KMS-11 (cell line): ENCODE measurements around the gene ATXN10.

Experiments used
- H2AFZ ChIP-seq: fragments of 200-600 bp; sonication (generic); 2 replicates; pipeline ENCODE4 v1.6.1; 2016; ENCODE audit warnings: antibody characterized with exemption, mixed run types, low read depth
- H3K27ac ChIP-seq: fragments of 200-600 bp; sonication (generic); 2 replicates; pipeline ENCODE4 v1.6.1; 2016; ENCODE audit warnings: mild to moderate bottlenecking, mixed run types
- H3K27me3 ChIP-seq: fragments of 200-600 bp; sonication (generic); 2 replicates; pipeline ENCODE4 v1.6.1; 2017; ENCODE audit warnings: mild to moderate bottlenecking, low read depth, mixed run types, moderate library complexity; ENCODE audit not compliant: insufficient read depth
- H3K36me3 ChIP-seq: fragments of 200-600 bp; sonication (generic); 2 replicates; pipeline ENCODE4 v1.6.1; 2017; ENCODE audit warnings: mild to moderate bottlenecking, mixed run types; ENCODE audit not compliant: insufficient read depth
- H3K4me1 ChIP-seq: fragments of 200-600 bp; sonication (generic); 2 replicates; pipeline ENCODE4 v1.6.1; 2016; ENCODE audit warnings: mild to moderate bottlenecking, low read depth, mixed run types; ENCODE audit not compliant: poor library complexity, severe bottlenecking
- H3K4me2 ChIP-seq: fragments of 200-600 bp; sonication (generic); 2 replicates; pipeline ENCODE4 v1.7.0; 2016; ENCODE audit warnings: mild to moderate bottlenecking, mixed run types
- H3K4me3 ChIP-seq: fragments of 200-600 bp; sonication (generic); IDR thresholded peaks from 2 replicates; pipeline ENCODE4 v1.6.1; 2017; ENCODE audit warnings: low read depth, low read length, mixed read lengths; ENCODE audit not compliant: insufficient read depth
- H3K79me2 ChIP-seq: fragments of 200-600 bp; sonication (generic); 2 replicates; pipeline ENCODE4 v1.6.1; 2016; ENCODE audit warnings: low read depth, mixed run types; ENCODE audit not compliant: insufficient read depth
- H3K9ac ChIP-seq: fragments of 200-600 bp; sonication (generic); 2 replicates; pipeline ENCODE4 v1.6.1; 2016; ENCODE audit warnings: mild to moderate bottlenecking, mixed run types
- H4K20me1 ChIP-seq: fragments of 200-600 bp; sonication (generic); 2 replicates; pipeline ENCODE4 v1.6.1; 2016; ENCODE audit warnings: mild to moderate bottlenecking, mixed run types; ENCODE audit not compliant: insufficient read depth
- CTCF ChIP-seq: fragments of 200-600 bp; sonication (generic); conservative IDR thresholded peaks from 2 replicates; pipeline ENCODE4 v1.6.1; 2017; ENCODE audit warnings: low read depth, mild to moderate bottlenecking, antibody characterized with exemption, low read length, moderate library complexity, mixed read lengths

ATXN10 gene

GRCh38 chr22:45672564-45673481 lies 1.2 kb downstream of the ATXN10 start:
- H3K36me3 ChIP-seq: no peaks in the 10 kb centered on the region
- H3K4me2 ChIP-seq: peak overlapping the region; percentile 92
- peaks cover 17% of the 10 kb centered on the region for H3K4me1 ChIP-seq
- H3K27ac ChIP-seq: peak overlapping the region; percentile 64
- H3K79me2 ChIP-seq: peaks cover 55% of the 10 kb centered on the region
- no peak for TF ChIP-seq CTCF
- H3K27me3 ChIP-seq: no peaks in the 10 kb centered on the region
- peak overlapping the region; percentile 35 for H3K4me3 ChIP-seq
- H3K9ac ChIP-seq: peak overlapping the region; percentile 97
- peak overlapping the region; percentile 89 for H2AFZ ChIP-seq
- H4K20me1 ChIP-seq: no peaks in the 10 kb centered on the region

GRCh38 chr22:45673482-45674175 lies 2.0 kb downstream of the ATXN10 start:
- Histone ChIP-seq H3K27me3 (no peaks in the 10 kb centered on the region), H3K27ac (no peak overlapping the region), H3K4me3 (no peak overlapping the region), H4K20me1 (no peaks in the 10 kb centered on the region), H3K4me2 (peak overlapping the region; percentile 92), H3K9ac (no peak overlapping the region), H2AFZ (no peak overlapping the region), H3K4me1 (peaks cover 17% of the 10 kb centered on the region), H3K36me3 (no peaks in the 10 kb centered on the region), H3K79me2 (peaks cover 60% of the 10 kb centered on the region)
- TF ChIP-seq CTCF: no peak

GRCh38 chr22:45676024-45676423 lies 4.4 kb downstream of the ATXN10 start:
- Histone ChIP-seq H2AFZ (no peak overlapping the region), H4K20me1 (no peaks in the 10 kb centered on the region), H3K36me3 (no peaks in the 10 kb centered on the region), H3K4me3 (no peak overlapping the region), H3K27me3 (no peaks in the 10 kb centered on the region), H3K27ac (no peak overlapping the region), H3K9ac (no peak overlapping the region), H3K4me2 (no peak overlapping the region), H3K79me2 (peaks cover 72% of the 10 kb centered on the region), H3K4me1 (peaks cover 17% of the 10 kb centered on the region)
- TF ChIP-seq CTCF: no peak

DNA sequence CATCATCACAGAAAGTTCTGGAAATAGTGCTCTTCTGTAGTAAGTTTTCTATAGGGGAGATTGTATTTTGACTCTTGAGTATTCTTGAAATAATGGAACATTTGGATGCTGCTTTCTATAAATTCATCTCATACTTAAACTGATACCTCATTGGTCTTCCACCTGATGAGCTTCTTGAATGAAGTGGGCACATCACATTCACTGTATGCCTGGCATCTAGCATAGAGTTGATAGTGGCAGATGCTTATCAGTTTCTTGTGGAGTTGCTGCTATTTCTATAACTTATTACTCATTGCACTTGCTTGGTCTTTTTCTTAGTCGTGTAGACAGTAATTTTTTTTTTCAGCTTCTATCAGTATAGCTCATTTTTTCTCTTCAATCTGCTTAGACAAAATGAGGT lies 5.4 kb downstream of the ATXN10 start:
- no peaks in the 10 kb centered on the region for H3K36me3 ChIP-seq
- H3K9ac ChIP-seq: no peak overlapping the region
- no peak overlapping the region for H3K4me2 ChIP-seq
- no peaks in the 10 kb centered on the region for H4K20me1 ChIP-seq
- H3K4me1 ChIP-seq: peaks cover 17% of the 10 kb centered on the region
- no peak for TF ChIP-seq CTCF
- H3K27me3 ChIP-seq: no peaks in the 10 kb centered on the region
- no peak overlapping the region for H2AFZ ChIP-seq
- peaks cover 72% of the 10 kb centered on the region for H3K79me2 ChIP-seq
- no peak overlapping the region for H3K4me3 ChIP-seq
- no peak overlapping the region for H3K27ac ChIP-seq
